Cardiac muscle cell (in vitro differentiated cells and primary cell): ENCODE measurements around the gene DUSP22. TPM values are rescaled to one million over a fixed set of nuclear protein-coding genes. Genes with fewer than 3 reads are reported as not detected.

ENCODE experiments used
- DNase-seq, 2 donors: peaks; one replicate each; pipeline versions ENCODE4 v3.0.0 to v3.0.0-alpha.2; 2010 to 2017; ENCODE audit warnings: low read depth in 1 of 2, low spot score in 1 of 2
- H3K27ac ChIP-seq: fragments of 200-600 bp; sonication (generic); 2 replicates; pipeline ENCODE4 v1.5.1; 2016
- H3K27me3 ChIP-seq: fragments of 200-600 bp; sonication (generic); 2 replicates; pipeline ENCODE4 v1.6.0; 2016; ENCODE audit warnings: control low read depth
- H3K36me3 ChIP-seq: fragments of 200-600 bp; sonication (generic); 2 replicates; pipeline ENCODE4 v1.5.1; 2016; ENCODE audit warnings: control low read depth
- H3K4me1 ChIP-seq: fragments of 200-600 bp; sonication (generic); 2 replicates; pipeline ENCODE4 v1.8.1; 2017; ENCODE audit warnings: low read depth, mild to moderate bottlenecking, mixed run types
- H3K4me3 ChIP-seq: fragments of 200-600 bp; sonication (generic); 2 replicates; pipeline ENCODE4 v1.5.1; 2016; ENCODE audit warnings: mild to moderate bottlenecking
- H3K9me3 ChIP-seq: fragments of 200-600 bp; sonication (generic); 2 replicates; pipeline ENCODE4 v1.5.1; 2017; ENCODE audit warnings: low read depth, mild to moderate bottlenecking, control low read depth
- polyA plus RNA-seq: library from polyadenylated mRNA; unstranded; fragments of >200 nt; fragmentation: Nextera tagmentation; extraction: Ambion mirVana; gene quantifications from 2 replicates; pipeline ENCODE4 v1.2.1, GENCODE V29; 2016
- total RNA-seq: library from RNA; depleted of rRNA; stranded (reverse); fragments of >200 nt; gene quantifications from 2 replicates; pipeline ENCODE4 v1.2.3, GENCODE V29; 2016
- TF ChIP-seq, protein P1 (sequence below): IDR thresholded peaks from 2 replicates; pipeline ENCODE4 v1.5.1; 2012; ENCODE audit warnings: low read depth, mild to moderate bottlenecking, low read length

The DUSP22 gene
- total and polyA plus RNA-seq, 2 experiments from 2014 or later = 50.7 to 89.3 TPM

DNA sequence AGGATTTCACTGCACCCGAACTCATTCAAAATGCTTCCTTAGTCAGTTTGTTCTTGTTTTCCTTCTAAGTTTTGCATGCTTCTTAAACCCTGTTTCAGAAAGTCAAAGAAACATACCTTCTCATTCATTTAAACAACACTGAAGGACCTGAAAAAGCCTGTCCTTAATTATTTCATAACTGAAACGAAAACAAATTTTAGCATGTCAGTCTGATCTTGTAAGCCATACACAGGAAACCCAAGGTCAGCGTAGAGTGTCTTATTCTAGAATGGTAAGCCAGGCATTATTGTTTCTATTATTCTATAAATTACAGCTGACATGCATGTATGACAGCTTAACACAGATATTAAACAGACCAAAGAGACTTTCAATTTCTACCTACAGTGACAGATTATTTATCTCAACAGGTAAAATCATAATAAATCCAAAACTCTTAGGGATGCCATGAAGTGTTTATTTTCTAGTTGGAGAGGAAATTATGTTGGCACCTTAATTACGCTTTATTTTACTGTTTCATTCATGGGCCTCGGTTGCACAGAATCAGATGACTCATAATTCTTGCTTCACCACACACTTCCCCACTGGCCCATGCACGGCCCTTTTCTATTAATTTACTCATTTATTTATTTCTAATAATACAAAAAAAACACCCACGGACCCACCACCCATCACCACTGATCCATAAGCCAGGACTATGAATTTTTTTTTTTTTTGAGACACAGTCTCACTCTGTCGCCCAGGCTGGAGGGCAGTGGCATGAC is 39.3 kb upstream of the DUSP22 start:
- Histone ChIP-seq H3K4me3 (no peak overlapping the region), H3K4me1 (no peaks in the 10 kb centered on the region), H3K27me3 (no peaks in the 10 kb centered on the region), H3K36me3 (no peaks in the 10 kb centered on the region), H3K27ac (no peak overlapping the region), H3K9me3 (no peaks in the 10 kb centered on the region)
- TF ChIP-seq, protein P1, sequence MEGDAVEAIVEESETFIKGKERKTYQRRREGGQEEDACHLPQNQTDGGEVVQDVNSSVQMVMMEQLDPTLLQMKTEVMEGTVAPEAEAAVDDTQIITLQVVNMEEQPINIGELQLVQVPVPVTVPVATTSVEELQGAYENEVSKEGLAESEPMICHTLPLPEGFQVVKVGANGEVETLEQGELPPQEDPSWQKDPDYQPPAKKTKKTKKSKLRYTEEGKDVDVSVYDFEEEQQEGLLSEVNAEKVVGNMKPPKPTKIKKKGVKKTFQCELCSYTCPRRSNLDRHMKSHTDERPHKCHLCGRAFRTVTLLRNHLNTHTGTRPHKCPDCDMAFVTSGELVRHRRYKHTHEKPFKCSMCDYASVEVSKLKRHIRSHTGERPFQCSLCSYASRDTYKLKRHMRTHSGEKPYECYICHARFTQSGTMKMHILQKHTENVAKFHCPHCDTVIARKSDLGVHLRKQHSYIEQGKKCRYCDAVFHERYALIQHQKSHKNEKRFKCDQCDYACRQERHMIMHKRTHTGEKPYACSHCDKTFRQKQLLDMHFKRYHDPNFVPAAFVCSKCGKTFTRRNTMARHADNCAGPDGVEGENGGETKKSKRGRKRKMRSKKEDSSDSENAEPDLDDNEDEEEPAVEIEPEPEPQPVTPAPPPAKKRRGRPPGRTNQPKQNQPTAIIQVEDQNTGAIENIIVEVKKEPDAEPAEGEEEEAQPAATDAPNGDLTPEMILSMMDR = no peak
- DNase-seq = no peak

DNA sequence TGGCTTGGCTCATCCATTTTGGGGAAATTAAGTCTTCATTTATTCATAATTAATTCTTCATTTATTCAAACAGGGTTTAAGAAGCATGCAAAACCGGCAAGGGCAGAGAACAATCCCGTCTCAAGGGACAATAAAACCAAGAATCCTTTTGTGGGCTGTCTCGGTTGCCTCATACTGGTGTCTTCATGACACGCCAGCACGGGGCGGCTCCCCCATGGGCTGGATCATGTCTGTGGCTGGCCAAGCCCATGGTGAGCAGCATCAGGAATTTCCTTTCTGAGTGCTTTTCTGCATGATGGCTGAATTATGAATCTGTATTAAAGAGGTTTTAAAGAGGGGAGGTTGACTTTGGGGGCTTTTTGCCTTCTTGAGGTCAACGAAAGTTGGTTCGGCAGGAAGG is 38.3 kb upstream of the DUSP22 start:
- H3K27ac ChIP-seq = no peak overlapping the region
- DNase-seq = no peak
- no peaks in the 10 kb centered on the region for H3K4me1 ChIP-seq
- no peak overlapping the region for H3K4me3 ChIP-seq
- H3K27me3 ChIP-seq = no peaks in the 10 kb centered on the region
- TF ChIP-seq, protein P1 = no peak
- no peaks in the 10 kb centered on the region for H3K9me3 ChIP-seq
- no peaks in the 10 kb centered on the region for H3K36me3 ChIP-seq

DNA sequence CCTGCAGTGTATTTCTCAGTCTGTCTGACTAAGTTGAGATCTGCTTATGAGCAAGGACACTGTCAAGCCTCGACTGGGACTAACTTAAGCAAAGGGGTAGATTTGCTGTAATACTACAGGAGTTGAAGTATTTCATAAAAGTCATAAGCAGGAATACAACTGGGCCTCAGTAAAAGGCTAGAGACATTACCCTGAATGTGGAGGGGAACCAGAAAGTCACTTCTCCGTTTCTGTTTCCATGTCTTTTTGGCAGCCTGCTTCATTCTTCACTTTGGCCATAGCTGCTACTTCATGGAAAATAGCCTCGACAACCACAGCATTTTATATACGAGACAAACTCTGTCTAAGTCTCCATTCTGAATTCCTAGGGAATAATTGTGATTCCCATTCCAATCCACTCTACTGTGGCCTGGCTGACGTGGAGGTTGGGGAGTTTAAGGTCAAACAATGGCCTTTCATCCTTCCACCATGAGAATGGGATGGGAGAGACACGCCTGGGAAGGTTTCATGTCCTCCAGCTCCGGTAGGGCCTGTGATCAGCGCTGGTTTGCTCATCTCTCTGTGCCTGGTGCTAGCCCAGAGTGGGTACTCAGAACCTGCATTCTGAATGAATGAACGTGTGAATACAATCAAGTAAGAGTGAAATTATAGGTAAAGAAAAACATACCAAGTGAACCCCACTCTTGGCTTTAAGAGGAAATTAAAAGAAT is 37.1 kb upstream of the DUSP22 start:
- Histone ChIP-seq H3K36me3 (no peaks in the 10 kb centered on the region), H3K27ac (no peak overlapping the region), H3K4me1 (no peaks in the 10 kb centered on the region), H3K4me3 (no peak overlapping the region), H3K9me3 (no peaks in the 10 kb centered on the region), H3K27me3 (no peaks in the 10 kb centered on the region)
- DNase-seq = no peak
- TF ChIP-seq, protein P1 = no peak

DNA sequence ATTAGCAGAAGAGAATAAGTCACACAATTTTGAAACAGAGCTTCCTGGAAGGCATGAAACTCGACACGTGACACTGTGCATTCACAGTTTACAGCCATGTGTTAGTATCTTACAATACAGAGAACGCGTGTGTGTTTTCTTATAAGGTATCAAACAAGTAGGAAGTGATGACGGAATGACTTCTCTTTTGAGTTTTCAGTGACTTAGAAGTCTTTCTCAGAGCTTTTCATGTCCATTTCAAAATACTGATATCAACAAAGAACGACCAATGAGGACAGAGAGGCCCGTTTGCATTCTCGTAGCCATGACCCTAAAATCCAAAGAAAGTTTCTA is 36.6 kb upstream of the DUSP22 start:
- no peak overlapping the region for H3K4me3 ChIP-seq
- H3K4me1 ChIP-seq = no peaks in the 10 kb centered on the region
- TF ChIP-seq, protein P1 = no peak
- H3K27me3 ChIP-seq = no peaks in the 10 kb centered on the region
- no peaks in the 10 kb centered on the region for H3K9me3 ChIP-seq
- no peaks in the 10 kb centered on the region for H3K36me3 ChIP-seq
- no peak overlapping the region for H3K27ac ChIP-seq
- no peak for DNase-seq

DNA sequence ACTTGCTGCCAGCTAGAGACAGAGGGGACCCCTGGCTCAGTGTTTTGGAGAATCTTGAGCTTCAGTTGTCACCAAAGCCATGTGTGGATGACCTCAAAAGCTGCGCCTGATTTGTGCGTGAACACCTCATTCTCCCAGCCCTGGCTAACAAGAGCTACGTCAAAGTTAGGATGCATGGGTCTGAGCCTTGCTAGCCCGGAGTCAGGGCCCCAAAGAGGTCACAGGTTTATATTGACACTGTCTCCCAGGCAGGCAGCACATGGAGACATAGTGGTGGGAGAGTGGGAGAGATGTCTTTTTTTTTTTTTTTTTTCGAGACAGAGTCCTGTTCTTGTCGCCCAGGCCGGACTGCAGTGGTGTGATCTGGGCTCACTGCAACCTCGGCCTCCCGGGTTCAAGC is 36.1 kb upstream of the DUSP22 start:
- no peaks in the 10 kb centered on the region for H3K4me1 ChIP-seq
- H3K27me3 ChIP-seq = no peaks in the 10 kb centered on the region
- H3K36me3 ChIP-seq = no peaks in the 10 kb centered on the region
- no peak overlapping the region for H3K27ac ChIP-seq
- no peaks in the 10 kb centered on the region for H3K9me3 ChIP-seq
- H3K4me3 ChIP-seq = no peak overlapping the region
- TF ChIP-seq, protein P1 = no peak
- no peak for DNase-seq
